GM18519 (cell line): Measurements from ENCODE around the gene NOL3.

Source experiments
- ATAC-seq: cut with Tn5 transposase; IDR thresholded peaks from one replicate; pipeline ENCODE4 v1.9.1; 2021; ENCODE audit warnings: mild to moderate bottlenecking, moderate library complexity; ENCODE audit not compliant: unreplicated experiment, low FRiP score

NOL3 gene

DNA sequence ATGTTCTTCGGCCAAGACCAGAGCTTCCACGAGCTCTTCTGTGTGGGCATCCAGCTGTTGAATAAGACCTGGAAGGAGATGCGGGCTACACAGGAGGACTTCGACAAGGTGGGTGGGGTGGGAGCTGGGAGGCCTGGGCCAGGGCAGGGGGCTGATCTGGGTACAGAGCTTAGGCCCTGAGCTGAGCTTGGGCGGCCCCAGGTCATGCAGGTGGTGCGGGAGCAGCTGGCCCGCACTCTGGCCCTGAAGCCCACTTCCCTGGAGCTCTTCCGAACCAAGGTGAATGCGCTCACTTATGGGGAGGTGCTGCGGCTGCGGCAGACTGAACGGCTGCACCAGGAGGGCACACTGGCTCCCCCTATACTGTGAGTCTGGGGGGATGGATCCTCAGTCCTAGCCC, 32.1 kb downstream of the NOL3 start:
- no peak for ATAC-seq

DNA sequence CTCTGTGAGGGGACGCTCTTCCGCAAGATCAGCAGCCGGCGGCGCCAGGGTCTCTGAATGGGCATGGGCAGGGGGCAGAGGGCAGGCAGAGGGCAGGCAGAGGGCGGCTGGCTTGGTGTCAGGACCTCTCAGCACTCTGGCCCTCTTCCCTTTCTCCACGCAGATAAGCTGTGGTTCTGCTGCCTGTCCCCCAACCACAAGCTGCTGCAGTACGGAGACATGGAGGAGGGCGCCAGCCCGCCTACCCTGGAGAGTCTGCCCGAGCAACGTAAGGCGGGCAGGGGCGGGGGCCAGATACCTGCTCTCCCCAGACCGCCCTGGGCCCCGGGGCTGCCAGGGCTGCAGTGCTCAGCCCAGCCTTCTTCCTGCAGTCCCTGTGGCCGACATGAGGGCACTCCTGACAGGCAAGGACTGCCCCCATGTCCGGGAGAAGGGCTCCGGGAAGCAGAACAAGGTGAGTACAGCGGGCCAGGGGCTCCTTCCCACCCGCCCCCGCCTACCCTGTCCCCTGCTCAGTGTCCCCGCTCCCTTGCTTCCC, 32.7 kb downstream of the NOL3 start:
- ATAC-seq: no peak

DNA sequence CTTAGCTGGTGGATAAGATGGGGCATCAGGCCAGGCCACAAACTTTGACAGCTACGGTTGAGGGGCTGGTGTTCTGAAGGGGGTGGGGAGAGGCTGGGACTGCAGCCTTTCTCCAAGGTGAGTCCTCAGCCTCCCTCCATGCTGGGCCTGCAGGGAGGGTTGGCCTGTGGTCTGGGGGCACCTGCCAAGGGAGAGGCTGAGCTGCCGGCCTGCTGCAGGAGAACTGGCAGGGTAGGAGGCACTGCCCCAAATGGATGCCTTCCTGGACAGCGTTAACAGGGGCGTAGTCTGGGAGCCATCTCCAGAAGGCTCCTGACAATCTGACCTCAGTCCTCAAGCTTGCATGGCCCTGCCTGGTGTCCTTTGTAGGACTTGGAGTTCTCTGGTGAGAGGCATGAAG, 33.7 kb downstream of the NOL3 start:
- no peak for ATAC-seq

DNA sequence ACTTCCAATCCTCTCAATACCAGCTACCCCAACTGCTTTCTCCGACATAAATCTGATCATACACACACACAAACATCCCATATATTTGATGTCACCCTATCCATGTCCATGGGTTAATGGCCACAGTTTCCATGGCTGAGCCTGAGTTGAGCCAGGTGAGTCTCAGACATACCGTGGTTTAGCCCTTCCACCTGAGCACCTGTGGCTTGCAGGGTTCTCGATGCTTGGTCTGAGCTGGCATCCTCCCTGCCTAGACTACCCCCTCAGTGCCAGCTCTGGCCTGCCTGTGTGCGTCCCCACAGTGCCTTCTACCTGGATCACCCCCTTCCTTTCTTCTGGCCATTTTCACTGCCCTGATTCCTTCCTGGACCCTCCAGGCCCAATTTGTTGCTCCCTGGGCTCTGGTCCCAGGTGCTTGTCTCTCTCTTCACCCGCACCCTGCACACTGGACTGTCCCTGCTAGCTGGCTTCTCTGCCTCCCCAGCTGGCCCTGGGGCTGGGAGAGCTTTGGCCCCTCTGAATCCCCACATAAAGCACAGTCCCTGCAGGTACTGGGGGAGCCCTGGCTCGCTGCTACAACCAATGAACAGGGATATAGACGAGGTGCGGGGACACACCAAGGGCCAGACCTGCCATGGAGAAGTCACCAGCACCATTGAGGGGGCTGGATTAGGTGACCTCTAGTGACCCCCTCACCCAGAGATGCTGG, 35.9 kb downstream of the NOL3 start:
- no peak for ATAC-seq

DNA sequence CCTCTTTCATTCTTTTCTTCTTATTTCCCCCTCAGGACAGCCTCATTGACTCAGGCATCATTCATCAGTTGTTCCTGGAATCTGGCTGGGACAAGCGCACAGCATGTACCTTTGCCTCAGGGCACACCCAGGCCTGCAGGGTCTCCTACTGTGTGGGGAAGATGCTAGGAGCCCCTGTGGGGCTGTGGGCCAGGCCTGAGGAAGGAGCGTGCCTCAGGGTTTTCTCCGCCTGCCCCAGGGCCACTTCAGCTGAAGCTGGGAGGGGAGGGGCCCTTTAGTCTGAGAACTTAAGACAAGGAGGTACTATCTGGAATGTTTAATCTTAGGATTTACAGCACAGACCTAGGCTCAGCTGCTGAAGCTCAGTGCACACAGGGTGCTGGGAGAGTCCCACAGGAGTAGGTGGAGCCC, 36.5 kb downstream of the NOL3 start:
- ATAC-seq: no peak

DNA sequence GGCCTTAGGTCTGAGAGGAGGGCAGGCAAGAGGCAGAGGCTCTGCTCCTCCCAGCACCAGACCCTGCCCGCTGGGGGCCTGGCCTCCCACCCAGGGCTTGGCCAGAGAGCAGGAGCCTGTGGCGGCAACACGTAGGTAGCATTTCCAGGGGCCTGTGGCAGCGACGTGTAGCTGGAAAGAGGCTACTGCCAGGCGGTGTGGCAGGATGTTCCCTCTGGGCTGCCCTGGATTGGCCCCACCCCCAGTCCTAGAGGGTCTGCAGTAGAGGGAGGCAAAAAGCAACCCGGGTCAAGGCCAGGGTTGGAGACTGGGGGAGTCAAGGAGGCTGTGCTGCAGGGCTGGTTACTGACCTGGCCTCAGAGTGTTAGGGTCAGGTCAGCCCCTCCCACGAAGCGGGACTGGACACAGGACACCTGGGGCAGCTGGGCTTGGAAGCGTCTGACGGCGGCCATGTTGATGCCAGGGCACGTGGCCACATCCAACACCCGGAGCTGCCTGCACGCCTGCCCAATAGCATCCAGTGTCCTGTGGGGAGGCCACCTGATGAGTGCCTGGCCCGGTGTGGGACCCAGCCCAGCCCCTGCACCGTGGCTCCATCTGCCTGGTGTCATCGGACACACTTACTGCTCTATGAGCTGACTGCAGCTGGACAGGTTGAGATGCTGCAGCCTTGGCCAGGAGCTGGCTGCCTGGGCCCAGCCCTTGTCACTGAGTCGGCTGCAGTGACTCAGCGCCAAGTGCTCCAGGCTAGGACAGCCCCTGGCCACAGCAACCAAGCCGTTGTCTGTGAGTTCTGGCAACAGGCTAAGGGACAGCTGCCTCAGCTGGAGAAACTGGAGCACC, 37.1 kb downstream of the NOL3 start:
- ATAC-seq: no peak

DNA sequence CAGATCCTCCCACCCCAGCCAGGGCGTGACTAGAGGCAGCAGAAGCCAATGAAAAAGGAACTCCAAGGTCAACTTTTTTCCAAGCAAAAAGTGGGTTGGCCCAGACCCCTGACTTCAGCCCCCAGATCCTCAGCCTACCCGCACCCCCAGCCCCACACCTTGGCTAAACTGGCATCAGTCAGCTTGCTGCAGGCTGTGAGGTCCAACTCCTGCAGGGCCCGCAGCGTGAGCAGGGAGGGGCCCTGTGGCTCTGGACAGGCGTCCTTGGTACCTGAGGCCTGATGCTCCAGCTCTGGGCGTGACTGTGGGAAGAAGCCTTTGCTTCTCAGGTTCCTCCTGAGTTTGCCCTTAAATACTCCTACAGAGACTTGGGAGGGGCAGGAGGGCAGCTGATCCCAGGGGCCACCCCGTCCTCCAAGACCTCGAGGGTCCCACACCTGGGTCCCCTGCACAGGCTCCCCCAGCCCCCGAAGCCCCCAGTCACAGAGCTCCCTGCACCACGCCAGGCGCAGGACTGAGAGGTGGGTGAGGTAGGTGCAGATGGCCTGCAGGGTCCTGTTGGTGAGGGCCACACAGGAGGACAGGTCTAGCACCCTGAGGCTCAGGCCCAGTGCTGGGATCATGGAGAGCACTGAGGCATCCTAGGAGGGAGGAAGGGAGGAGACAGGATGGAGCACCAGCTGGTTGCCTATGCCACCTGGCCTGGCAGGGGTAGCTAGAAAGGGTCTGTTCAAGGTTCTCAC, 38.0 kb downstream of the NOL3 start:
- ATAC-seq: no peak

DNA sequence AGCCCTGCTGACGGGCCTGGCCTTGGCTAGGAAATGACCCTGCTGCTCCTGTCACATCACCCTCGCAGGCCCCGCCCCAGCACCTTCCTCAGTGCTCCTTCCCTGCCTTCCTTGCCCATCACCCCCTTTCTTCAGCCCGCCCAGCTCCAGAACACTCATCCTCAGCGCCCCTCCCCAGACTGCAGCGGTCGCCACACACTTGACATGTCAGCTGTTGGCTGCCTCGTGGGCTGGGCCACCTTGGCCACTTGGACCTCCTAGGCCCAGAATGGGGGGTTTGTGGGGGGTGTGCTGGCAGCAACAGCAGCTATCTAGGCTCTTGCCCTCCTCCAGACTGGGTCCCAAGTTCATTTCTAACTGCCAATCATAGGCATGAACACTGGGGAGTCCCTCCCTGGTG, 39.2 kb downstream of the NOL3 start:
- ATAC-seq: no peak

DNA sequence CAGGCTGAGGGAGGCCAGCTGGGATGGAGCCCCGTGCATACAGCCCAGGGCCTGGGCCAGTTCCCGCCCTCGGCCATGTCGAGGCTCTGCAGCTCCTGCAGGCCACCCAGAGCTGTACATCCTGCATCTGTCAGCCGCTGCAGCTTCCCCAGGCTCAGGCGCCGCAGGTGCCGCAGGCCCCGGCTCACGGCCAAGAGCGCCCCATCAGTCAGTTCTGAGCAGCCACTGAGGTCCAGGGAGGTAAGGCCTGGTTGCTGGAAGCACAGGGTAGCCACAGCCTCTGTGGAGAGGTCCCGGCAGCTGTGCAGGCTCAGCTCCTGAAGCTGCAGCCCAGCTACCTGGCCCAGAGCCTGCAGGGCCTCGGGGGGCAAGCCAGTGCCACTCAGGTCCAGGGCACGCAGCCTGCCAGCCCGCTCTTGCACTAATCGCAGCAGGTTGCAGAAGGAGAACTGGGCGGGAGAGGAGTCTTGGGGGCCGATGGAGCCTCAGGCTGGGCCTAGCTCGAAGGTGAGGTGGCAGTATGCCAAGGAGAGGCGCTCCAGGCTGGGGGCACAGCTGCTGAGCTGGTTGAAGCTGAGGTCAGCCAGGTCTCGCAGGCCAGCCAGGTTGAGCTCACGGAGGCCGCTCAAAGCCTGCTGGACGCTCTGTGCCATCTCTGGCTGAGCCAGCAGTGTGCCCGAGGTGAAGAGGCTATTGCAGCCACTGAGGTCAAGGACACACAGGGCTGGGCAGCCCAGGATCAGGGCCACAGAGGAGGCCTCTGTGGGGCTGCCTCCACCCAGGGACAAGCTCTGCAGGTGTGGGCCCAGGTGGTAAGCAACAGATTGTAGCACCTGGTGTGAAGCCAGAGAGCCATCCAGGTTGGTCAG, 40.0 kb downstream of the NOL3 start:
- ATAC-seq: no peak

DNA sequence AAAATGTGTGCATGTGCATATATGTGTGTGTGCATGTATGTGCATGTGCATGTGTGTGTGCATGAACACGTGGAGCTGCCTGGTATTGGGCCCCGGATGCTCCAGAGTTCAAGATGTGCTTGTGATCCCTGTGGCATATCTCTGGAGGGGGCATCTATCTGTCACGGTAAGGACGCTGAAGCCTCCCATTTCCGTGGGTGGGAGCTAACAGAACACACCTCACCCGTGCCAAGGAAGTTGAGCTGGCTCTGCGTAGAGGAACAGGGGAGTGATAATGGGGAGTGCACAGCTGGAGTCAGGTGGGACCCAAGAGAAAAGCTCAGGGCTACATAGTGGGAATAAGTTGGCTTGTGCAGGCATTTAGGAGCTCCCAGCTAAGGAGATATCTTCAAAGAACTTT, 41.3 kb downstream of the NOL3 start:
- ATAC-seq: no peak

DNA sequence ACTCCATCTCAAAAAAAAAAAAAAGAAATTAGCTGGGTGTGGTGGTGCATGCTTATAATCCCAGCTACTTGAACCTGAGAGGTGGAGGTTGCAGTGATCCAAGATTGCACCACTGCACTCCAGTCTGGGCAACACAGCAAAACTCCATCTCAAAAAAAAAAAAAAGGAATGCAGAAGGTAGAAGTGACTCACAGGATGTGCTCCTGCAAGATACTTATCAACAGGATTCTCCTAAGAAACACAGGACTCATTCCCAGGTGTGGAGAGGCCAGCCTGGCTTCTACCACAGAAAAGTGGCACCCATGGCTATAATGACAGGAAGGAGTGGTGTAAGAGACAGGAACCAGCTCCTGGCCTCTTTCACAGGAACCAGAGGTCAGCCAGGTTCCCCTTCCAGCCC, 42.4 kb downstream of the NOL3 start:
- no peak for ATAC-seq

DNA sequence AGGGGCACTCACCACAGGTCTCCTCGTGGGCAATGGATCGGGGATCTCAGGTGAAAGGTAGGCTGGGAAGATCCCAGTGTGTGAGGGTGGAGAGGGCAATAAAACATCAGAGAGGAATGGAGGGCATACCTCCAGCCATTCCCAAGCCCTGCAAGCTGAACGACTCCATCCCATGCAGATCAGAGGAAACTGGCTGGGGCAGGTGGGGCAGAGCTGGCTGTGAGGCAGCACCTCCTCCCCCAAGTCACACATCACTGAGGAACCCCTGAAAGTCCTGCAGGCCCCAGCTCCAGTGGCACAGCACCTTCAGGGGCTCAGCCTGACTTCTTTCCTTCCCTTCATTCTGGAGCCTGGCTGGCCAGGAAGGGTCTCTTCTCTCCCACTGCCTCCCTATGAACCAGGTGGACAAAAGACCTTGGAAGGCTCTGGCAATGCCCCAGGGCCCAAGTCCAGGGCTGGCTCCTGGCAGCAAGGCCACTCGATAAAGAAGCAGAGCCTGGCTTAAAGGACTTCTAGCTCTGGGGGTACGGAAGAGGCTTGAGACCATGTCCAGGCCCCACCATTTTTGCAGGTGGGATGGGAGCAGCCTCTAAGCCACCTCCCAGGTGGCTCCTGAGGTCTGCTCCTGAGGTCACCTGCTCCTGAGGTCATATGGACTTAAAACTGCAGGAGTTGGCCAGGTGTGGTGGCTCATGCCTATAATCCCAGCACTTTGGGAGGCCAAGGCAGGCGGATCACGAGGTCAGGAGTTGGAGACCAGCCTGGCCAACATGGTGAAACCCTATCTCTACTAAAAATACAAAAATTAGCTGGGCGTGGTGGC, 43.1 kb downstream of the NOL3 start:
- no peak for ATAC-seq

DNA sequence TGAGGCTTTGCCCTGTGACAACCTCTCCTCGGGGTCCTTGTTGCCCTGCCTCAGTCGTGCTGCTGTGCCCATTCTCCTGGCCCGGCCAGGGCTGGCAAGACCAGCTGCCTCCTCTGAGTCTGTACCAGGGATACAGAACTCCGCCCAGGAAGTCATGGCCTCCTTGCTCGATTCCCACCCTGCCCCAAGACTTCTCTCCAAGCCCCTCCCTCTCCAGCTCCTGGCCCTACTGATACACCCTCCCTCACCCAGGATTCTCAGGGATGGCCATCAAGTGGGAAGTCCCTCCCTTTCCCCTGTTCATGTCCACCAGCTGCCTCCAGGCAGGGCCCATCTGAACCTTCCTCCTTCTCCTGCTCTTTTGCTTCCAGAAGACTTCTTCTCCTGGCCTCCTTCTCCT, 45.4 kb downstream of the NOL3 start:
- ATAC-seq: no peak

DNA sequence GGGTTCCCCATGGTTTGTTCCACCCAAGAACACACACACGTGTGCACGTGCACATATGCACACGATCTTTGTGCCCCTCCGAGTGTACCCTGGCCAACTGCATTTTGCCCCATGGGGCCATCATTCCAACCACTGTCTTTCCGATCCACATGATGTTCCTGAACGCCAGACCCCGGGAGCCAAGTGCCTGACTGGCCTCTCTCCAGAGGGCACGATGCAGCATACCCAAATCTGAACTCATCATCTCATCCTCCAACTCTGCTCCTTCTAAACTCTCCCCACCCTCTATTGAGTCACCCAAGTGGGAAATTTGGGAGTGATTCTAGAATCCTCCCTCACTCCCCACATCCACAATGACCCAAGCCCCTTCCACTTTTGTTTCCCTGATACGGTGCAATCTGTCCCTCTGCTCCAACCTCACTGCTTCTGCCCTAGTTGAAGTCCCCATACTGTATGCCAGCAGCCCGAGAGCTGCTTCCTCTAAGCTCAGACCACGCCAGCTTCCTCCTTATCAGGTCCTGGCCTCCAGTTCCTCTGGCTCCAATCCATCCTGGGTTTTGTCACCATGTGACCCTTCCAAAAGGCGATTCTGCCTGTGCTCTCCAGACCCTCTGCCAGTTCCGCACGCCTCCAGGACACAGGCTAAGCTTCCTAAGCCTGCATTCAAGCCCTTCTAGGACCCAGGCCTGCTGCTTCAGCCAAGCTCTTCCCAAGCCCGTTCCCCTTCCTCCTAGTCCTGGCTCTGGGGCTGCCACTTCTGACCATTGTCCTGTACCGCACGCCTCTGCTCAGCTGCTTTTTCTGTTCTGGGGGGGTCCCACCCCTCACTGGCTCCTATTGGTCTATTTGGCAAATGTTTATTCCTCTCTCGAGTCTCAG, 46.5 kb downstream of the NOL3 start:
- no peak for ATAC-seq

DNA sequence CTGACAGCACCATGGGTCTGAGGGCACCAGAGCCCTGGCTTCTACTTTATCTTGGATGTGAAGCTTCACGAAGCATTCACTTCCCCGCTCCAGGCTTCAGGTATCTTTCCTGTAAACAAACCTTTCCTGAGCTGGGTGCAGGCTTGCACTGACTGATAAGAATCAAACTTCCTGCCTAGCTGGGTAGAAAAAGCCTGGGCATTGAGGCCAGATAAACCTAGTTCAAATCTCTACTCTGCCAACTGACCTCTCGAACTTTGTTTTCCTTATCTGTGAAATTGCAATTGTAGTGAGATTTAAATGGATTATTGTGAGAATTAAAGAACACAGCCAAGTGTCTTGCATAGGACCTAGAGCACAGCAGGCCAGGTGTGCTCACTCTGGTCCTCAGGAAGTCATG, 53.7 kb downstream of the NOL3 start:
- no peak for ATAC-seq
